NCI-H1930 (cell line): ENCODE data around the gene CDYL.
A peak's percentile ranks its signal among the peaks of the same experiment; 100 is the strongest.

ENCODE experiments used
- DNase-seq, 2 experiments: peaks; one replicate each; lab custom pipeline; 2025; lab: John Stamatoyannopoulos, UW

The CDYL gene

GRCh38 chr6:4774715-4775493 is 1.3 kb upstream of the CDYL start:
- DNase-seq: no peak

GRCh38 chr6:4775494-4776130 is 592 bp upstream of the CDYL start:
- DNase-seq: peak; percentile 48 to 75

- peak in 1 of 2 experiments; percentile 68 for DNase-seq
These were observed 539 bp downstream of the CDYL start for GRCh38 chr6:4776493-4777393.

- DNase-seq: no peak
These were observed 1.3 kb downstream of the CDYL start for GRCh38 chr6:4777394-4777935.

GRCh38 chr6:4778086-4778485 is 1.9 kb downstream of the CDYL start:
- DNase-seq: no peak

GRCh38 chr6:4780360-4780812 is 4.2 kb downstream of the CDYL start:
- DNase-seq: no peak

GRCh38 chr6:4781426-4781825 is 5.2 kb downstream of the CDYL start:
- no peak for DNase-seq

GRCh38 chr6:4781967-4782575 is 5.9 kb downstream of the CDYL start:
- no peak for DNase-seq

- no peak for DNase-seq
These were observed 10.8 kb downstream of the CDYL start for GRCh38 chr6:4786996-4787395.

GRCh38 chr6:4788482-4788881 is 12.3 kb downstream of the CDYL start:
- no peak for DNase-seq

- no peak for DNase-seq
These were observed 12.9 kb downstream of the CDYL start for GRCh38 chr6:4788953-4789584.

- DNase-seq: no peak
These were observed 14.1 kb downstream of the CDYL start for GRCh38 chr6:4790158-4790899.

- DNase-seq: no peak
These were observed 18.0 kb downstream of the CDYL start for GRCh38 chr6:4794140-4794707.

GRCh38 chr6:4797587-4797986 is 21.4 kb downstream of the CDYL start:
- no peak for DNase-seq

- no peak for DNase-seq
These were observed 23.7 kb downstream of the CDYL start for GRCh38 chr6:4799912-4800311.

GRCh38 chr6:4800662-4801061 is 24.5 kb downstream of the CDYL start:
- no peak for DNase-seq

GRCh38 chr6:4801491-4802110 is 25.4 kb downstream of the CDYL start:
- no peak for DNase-seq

- DNase-seq: no peak
These were observed 26.2 kb downstream of the CDYL start for GRCh38 chr6:4802312-4802935.

- DNase-seq: no peak
These were observed 27.1 kb downstream of the CDYL start for GRCh38 chr6:4803343-4803744.
